NAMALWA (cell line): ENCODE measurements around the gene GDF9.

Experiments
- DNase-seq: peaks from one replicate; pipeline ENCODE4 v3.0.0-alpha.2; 2015; ENCODE audit warnings: low spot score

GDF9 gene

GRCh38 chr5:132836852-132837251 lies 29.4 kb downstream of the GDF9 start:
- no peak for DNase-seq

GRCh38 chr5:132834057-132834456 lies 32.2 kb downstream of the GDF9 start:
- no peak for DNase-seq

GRCh38 chr5:132832612-132833011 lies 33.7 kb downstream of the GDF9 start:
- no peak for DNase-seq

GRCh38 chr5:132831095-132831860 lies 35.0 kb downstream of the GDF9 start:
- no peak for DNase-seq

- no peak for DNase-seq
Measured at GRCh38 chr5:132830436-132831094, 35.7 kb downstream of the GDF9 start, which contains the start of gene SHROOM1. SHROOM1 (minus strand) TSS chr5:132830647; CDS start chr5:132826140, 4,507 bp downstream.

- peak; percentile 77 for DNase-seq
Measured at GRCh38 chr5:132829742-132830435, 36.4 kb downstream of the GDF9 start.

GRCh38 chr5:132828846-132829494 lies 37.3 kb downstream of the GDF9 start:
- DNase-seq: no peak

GRCh38 chr5:132827943-132828673 lies 38.2 kb downstream of the GDF9 start:
- DNase-seq: no peak

- DNase-seq: no peak
Measured at GRCh38 chr5:132826424-132827082, 39.7 kb downstream of the GDF9 start.

- no peak for DNase-seq
Measured at GRCh38 chr5:132825834-132826391, 40.4 kb downstream of the GDF9 start.

GRCh38 chr5:132825033-132825833 lies 41.0 kb downstream of the GDF9 start:
- no peak for DNase-seq

- no peak for DNase-seq
Measured at GRCh38 chr5:132824426-132824825, 41.8 kb downstream of the GDF9 start.

GRCh38 chr5:132823481-132824050 lies 42.7 kb downstream of the GDF9 start:
- no peak for DNase-seq

GRCh38 chr5:132822650-132823480 lies 43.4 kb downstream of the GDF9 start:
- no peak for DNase-seq

- DNase-seq: no peak
Measured at GRCh38 chr5:132821791-132822190, 44.5 kb downstream of the GDF9 start.

GRCh38 chr5:132821350-132821749 lies 44.9 kb downstream of the GDF9 start:
- no peak for DNase-seq

GRCh38 chr5:132820162-132820754 lies 46.0 kb downstream of the GDF9 start:
- DNase-seq: peak; percentile 93

GRCh38 chr5:132819468-132819867 lies 46.8 kb downstream of the GDF9 start:
- no peak for DNase-seq
